Measurements from ENCODE around the gene CCND2.
A peak's percentile ranks its signal among the peaks of the same experiment; 100 is the strongest.

Gene CCND2

GRCh38 chr12:4273652-4274395 lies at the start of gene CCND2:
TSS of gene CCND2 (plus strand) at chr12:4273762. CDS start at chr12:4274041, 279 bp downstream.
- Histone ChIP-seq H3K27ac (0 out of 2 replicates have a peak within 1 kb of the TSS, but pooled peaks have one; percentile 22), H3K4me3 (peak within 1 kb of the TSS; percentile 97), H3K9me3 (ENCODE audit: low read depth, low read length) (no peaks in the 10 kb centered on the region), H3K36me3 (ENCODE audit: insufficient read depth, low read length) (peaks cover 30% of the 10 kb centered on the region), H3K9ac (ENCODE audit: insufficient read length) (peak within 1 kb of the TSS; percentile 96)
- DNase-seq (ENCODE audit: low read depth, low spot score): no peak
- peak; percentile 97 for TF ChIP-seq POLR2AphosphoS5 (IDR thresholded peaks at IDR 0.05; ENCODE audit: borderline replicate concordance, low read depth, low read length)
- TF ChIP-seq EZH2 (IDR thresholded peaks at IDR 0.05): no peak
- peak; percentile 28 for TF ChIP-seq FOXP2 (optimal IDR thresholded peaks at IDR 0.05; ENCODE audit: control extremely low read depth, extremely low read length, insufficient read depth)

GRCh38 chr12:4224206-4224889 lies 49.2 kb upstream of the CCND2 start:
- no peak for TF ChIP-seq EZH2 (IDR thresholded peaks at IDR 0.05)
- TF ChIP-seq POLR2AphosphoS5 (IDR thresholded peaks at IDR 0.05; ENCODE audit: borderline replicate concordance, low read depth, low read length): no peak
- TF ChIP-seq FOXP2 (optimal IDR thresholded peaks at IDR 0.05; ENCODE audit: control extremely low read depth, extremely low read length, insufficient read depth): no peak
- H3K4me3 ChIP-seq: no peak overlapping the region
- no peaks in the 10 kb centered on the region for H3K9me3 ChIP-seq (ENCODE audit: low read depth, low read length)
- DNase-seq (ENCODE audit: low read depth, low spot score): no peak
- H3K36me3 ChIP-seq (ENCODE audit: insufficient read depth, low read length): no peaks in the 10 kb centered on the region
- no peak overlapping the region for H3K27ac ChIP-seq
- H3K9ac ChIP-seq (ENCODE audit: insufficient read length): no peak overlapping the region

- H3K4me3 ChIP-seq: no peak overlapping the region
- no peak for DNase-seq (ENCODE audit: low read depth, low spot score)
- no peak overlapping the region for H3K27ac ChIP-seq
- TF ChIP-seq EZH2 (IDR thresholded peaks at IDR 0.05): no peak
- H3K36me3 ChIP-seq (ENCODE audit: insufficient read depth, low read length): no peaks in the 10 kb centered on the region
- H3K9me3 ChIP-seq (ENCODE audit: low read depth, low read length): no peaks in the 10 kb centered on the region
- no peak overlapping the region for H3K9ac ChIP-seq (ENCODE audit: insufficient read length)
Observed at GRCh38 chr12:4225571-4225970, 48.0 kb upstream of the CCND2 start.

- Histone ChIP-seq H3K4me3 (no peak overlapping the region), H3K9me3 (ENCODE audit: low read depth, low read length) (no peaks in the 10 kb centered on the region), H3K27ac (no peak overlapping the region), H3K9ac (ENCODE audit: insufficient read length) (no peak overlapping the region), H3K36me3 (ENCODE audit: insufficient read depth, low read length) (no peaks in the 10 kb centered on the region)
- DNase-seq (ENCODE audit: low read depth, low spot score): no peak
- TF ChIP-seq FOXP2 (optimal IDR thresholded peaks at IDR 0.05; ENCODE audit: control extremely low read depth, extremely low read length, insufficient read depth) (no peak), EZH2 (IDR thresholded peaks at IDR 0.05) (no peak), POLR2AphosphoS5 (IDR thresholded peaks at IDR 0.05; ENCODE audit: borderline replicate concordance, low read depth, low read length) (no peak)
Observed at GRCh38 chr12:4227046-4227445, 46.5 kb upstream of the CCND2 start.

- no peak for TF ChIP-seq EZH2 (IDR thresholded peaks at IDR 0.05)
- TF ChIP-seq FOXP2 (optimal IDR thresholded peaks at IDR 0.05; ENCODE audit: control extremely low read depth, extremely low read length, insufficient read depth): no peak
- TF ChIP-seq POLR2AphosphoS5 (IDR thresholded peaks at IDR 0.05; ENCODE audit: borderline replicate concordance, low read depth, low read length): no peak
- no peaks in the 10 kb centered on the region for H3K36me3 ChIP-seq (ENCODE audit: insufficient read depth, low read length)
- no peak for DNase-seq (ENCODE audit: low read depth, low spot score)
- no peaks in the 10 kb centered on the region for H3K9me3 ChIP-seq (ENCODE audit: low read depth, low read length)
- H3K9ac ChIP-seq (ENCODE audit: insufficient read length): no peak overlapping the region
- H3K27ac ChIP-seq: no peak overlapping the region
- H3K4me3 ChIP-seq: no peak overlapping the region
Observed at GRCh38 chr12:4228122-4228580, 45.4 kb upstream of the CCND2 start.

GRCh38 chr12:4230526-4230925 lies 43.0 kb upstream of the CCND2 start:
- DNase-seq (ENCODE audit: low read depth, low spot score): no peak
- TF ChIP-seq EZH2 (IDR thresholded peaks at IDR 0.05) (no peak), FOXP2 (optimal IDR thresholded peaks at IDR 0.05; ENCODE audit: control extremely low read depth, extremely low read length, insufficient read depth) (no peak), POLR2AphosphoS5 (IDR thresholded peaks at IDR 0.05; ENCODE audit: borderline replicate concordance, low read depth, low read length) (no peak)
- no peak overlapping the region for H3K9ac ChIP-seq (ENCODE audit: insufficient read length)
- no peak overlapping the region for H3K4me3 ChIP-seq
- H3K27ac ChIP-seq: no peak overlapping the region
- H3K9me3 ChIP-seq (ENCODE audit: low read depth, low read length): no peaks in the 10 kb centered on the region
- no peaks in the 10 kb centered on the region for H3K36me3 ChIP-seq (ENCODE audit: insufficient read depth, low read length)

GRCh38 chr12:4238577-4238976 lies 35.0 kb upstream of the CCND2 start:
- no peak for DNase-seq (ENCODE audit: low read depth, low spot score)
- Histone ChIP-seq H3K9ac (ENCODE audit: insufficient read length) (no peak overlapping the region), H3K9me3 (ENCODE audit: low read depth, low read length) (no peaks in the 10 kb centered on the region), H3K4me3 (no peak overlapping the region), H3K27ac (no peak overlapping the region), H3K36me3 (ENCODE audit: insufficient read depth, low read length) (no peaks in the 10 kb centered on the region)
- TF ChIP-seq POLR2AphosphoS5 (IDR thresholded peaks at IDR 0.05; ENCODE audit: borderline replicate concordance, low read depth, low read length) (no peak), FOXP2 (optimal IDR thresholded peaks at IDR 0.05; ENCODE audit: control extremely low read depth, extremely low read length, insufficient read depth) (no peak), EZH2 (IDR thresholded peaks at IDR 0.05) (no peak)

- no peak for DNase-seq (ENCODE audit: low read depth, low spot score)
- no peak overlapping the region for H3K27ac ChIP-seq
- no peaks in the 10 kb centered on the region for H3K36me3 ChIP-seq (ENCODE audit: insufficient read depth, low read length)
- H3K4me3 ChIP-seq: no peak overlapping the region
- H3K9me3 ChIP-seq (ENCODE audit: low read depth, low read length): no peaks in the 10 kb centered on the region
- H3K9ac ChIP-seq (ENCODE audit: insufficient read length): no peak overlapping the region
- TF ChIP-seq EZH2 (IDR thresholded peaks at IDR 0.05) (no peak), FOXP2 (optimal IDR thresholded peaks at IDR 0.05; ENCODE audit: control extremely low read depth, extremely low read length, insufficient read depth) (no peak), POLR2AphosphoS5 (IDR thresholded peaks at IDR 0.05; ENCODE audit: borderline replicate concordance, low read depth, low read length) (no peak)
Observed at GRCh38 chr12:4239746-4240145, 33.8 kb upstream of the CCND2 start.
